OCI-LY1 (cell line): ENCODE measurements around the gene KCNJ12.

Source experiments
- H2AFZ ChIP-seq: fragments of 200-600 bp; sonication (generic), shearing (Covaris generic); 2 replicates; pipeline ENCODE4 v1.6.0; 2014; ENCODE audit warnings: antibody characterized with exemption, mild to moderate bottlenecking, low read length
- H3F3A ChIP-seq: fragments of 200-600 bp; sonication (generic), shearing (Covaris generic); 2 replicates; pipeline ENCODE4 v1.6.0; 2014; ENCODE audit warnings: mild to moderate bottlenecking, antibody characterized with exemption, low read length, moderate library complexity; ENCODE audit not compliant: insufficient read depth
- H3K27ac ChIP-seq: fragments of 200-600 bp; sonication (generic); 2 replicates; pipeline ENCODE4 v1.5.1; 2014; ENCODE audit warnings: low read length, mixed run types, mild to moderate bottlenecking, low read depth; ENCODE audit not compliant: poor library complexity, severe bottlenecking
- H3K27me3 ChIP-seq: fragments of 200-600 bp; sonication (generic); 2 replicates; pipeline ENCODE4 v1.6.0; 2014; ENCODE audit warnings: antibody characterized with exemption, mild to moderate bottlenecking, low read length, moderate library complexity; ENCODE audit not compliant: insufficient read depth
- H3K36me3 ChIP-seq: fragments of 200-600 bp; sonication (generic); 2 replicates; pipeline ENCODE4 v1.6.1; 2014; ENCODE audit warnings: mild to moderate bottlenecking, antibody characterized with exemption, low read length, moderate library complexity, mixed read lengths; ENCODE audit not compliant: insufficient read depth
- H3K4me1 ChIP-seq: fragments of 200-600 bp; sonication (generic); 2 replicates; pipeline ENCODE4 v1.5.1; 2014; ENCODE audit warnings: mild to moderate bottlenecking, low read length, moderate library complexity; ENCODE audit not compliant: insufficient read depth, severe bottlenecking
- H3K4me2 ChIP-seq: fragments of 200-600 bp; sonication (generic), shearing (Covaris generic); 2 replicates; pipeline ENCODE4 v1.6.1; 2014; ENCODE audit warnings: low read length
- H3K4me3 ChIP-seq: fragments of 200-600 bp; sonication (generic); 2 replicates; pipeline ENCODE4 v1.5.1; 2014; ENCODE audit warnings: low read length, low read depth, mild to moderate bottlenecking, mixed read lengths; ENCODE audit not compliant: poor library complexity, severe bottlenecking
- H3K79me2 ChIP-seq: fragments of 200-600 bp; shearing (Covaris generic); 2 replicates; pipeline ENCODE4 v1.6.1; 2016; ENCODE audit warnings: mixed run types, low read length, mixed read lengths; ENCODE audit not compliant: insufficient read depth
- H3K9ac ChIP-seq: fragments of 200-600 bp; sonication (generic), shearing (Covaris generic); 2 replicates; pipeline ENCODE4 v1.6.1; 2014; ENCODE audit warnings: mild to moderate bottlenecking, low read length, mixed read lengths
- H3K9me2 ChIP-seq: fragments of 200-600 bp; sonication (generic), shearing (Covaris generic); 2 replicates; pipeline ENCODE4 v1.6.1; 2014; ENCODE audit warnings: low read depth, mild to moderate bottlenecking, low read length, mixed read lengths
- H3K9me3 ChIP-seq: fragments of 200-600 bp; shearing (Covaris generic); 2 replicates; pipeline ENCODE4 v1.6.1; 2014; ENCODE audit warnings: low read length, mixed read lengths
- H4K20me1 ChIP-seq: fragments of 200-600 bp; sonication (generic), shearing (Covaris generic); 2 replicates; pipeline ENCODE4 v1.6.0; 2016; ENCODE audit warnings: mild to moderate bottlenecking, low read length; ENCODE audit not compliant: insufficient read depth
- CTCF ChIP-seq: fragments of 200-600 bp; sonication (generic), shearing (Covaris generic); IDR thresholded peaks from 2 replicates; pipeline ENCODE4 v1.5.1; 2017; ENCODE audit warnings: mild to moderate bottlenecking, antibody characterized with exemption, low read length, moderate library complexity, mixed read lengths
- EZH2 ChIP-seq: fragments of 200-600 bp; sonication (generic), shearing (Covaris generic); IDR thresholded peaks from 2 replicates; pipeline ENCODE4 v1.8.0; 2017; ENCODE audit warnings: borderline replicate concordance, mixed run types, mild to moderate bottlenecking, antibody characterized with exemption, low read length, moderate library complexity, mixed read lengths

The KCNJ12 gene

GRCh38 chr17:21379080-21379711 is 3.0 kb downstream of the KCNJ12 start:
- TF ChIP-seq CTCF (no peak), EZH2 (no peak)
- Histone ChIP-seq H3K27ac (no peak overlapping the region), H3K4me3 (no peak overlapping the region), H4K20me1 (no peaks in the 10 kb centered on the region), H3K9me3 (no peaks in the 10 kb centered on the region), H3K36me3 (no peaks in the 10 kb centered on the region), H3K9ac (no peak overlapping the region), H3K9me2 (no peaks in the 10 kb centered on the region), H3F3A (no peaks in the 10 kb centered on the region), H3K27me3 (no peaks in the 10 kb centered on the region), H3K79me2 (no peaks in the 10 kb centered on the region), H3K4me1 (no peaks in the 10 kb centered on the region), H2AFZ (no peak overlapping the region), H3K4me2 (no peak overlapping the region)

- H4K20me1 ChIP-seq = no peaks in the 10 kb centered on the region
- no peak for TF ChIP-seq CTCF
- TF ChIP-seq EZH2 = no peak
- H3K4me2 ChIP-seq = no peak overlapping the region
- no peaks in the 10 kb centered on the region for H3F3A ChIP-seq
- H3K4me1 ChIP-seq = no peaks in the 10 kb centered on the region
- no peaks in the 10 kb centered on the region for H3K79me2 ChIP-seq
- H3K9me3 ChIP-seq = no peaks in the 10 kb centered on the region
- H3K36me3 ChIP-seq = no peaks in the 10 kb centered on the region
- H3K27ac ChIP-seq = no peak overlapping the region
- H3K9ac ChIP-seq = no peak overlapping the region
- H3K4me3 ChIP-seq = no peak overlapping the region
- no peaks in the 10 kb centered on the region for H3K9me2 ChIP-seq
- H2AFZ ChIP-seq = no peak overlapping the region
- 0 out of 2 replicates have a peak, but pooled peaks cover 4% of the 10 kb centered on the region for H3K27me3 ChIP-seq
Measured at GRCh38 chr17:21380659-21381058, 4.5 kb downstream of the KCNJ12 start.

GRCh38 chr17:21381076-21381706 is 5.0 kb downstream of the KCNJ12 start:
- Histone ChIP-seq H3K4me1 (no peaks in the 10 kb centered on the region), H3K9me3 (no peaks in the 10 kb centered on the region), H2AFZ (no peak overlapping the region), H3K4me3 (no peak overlapping the region), H3K9ac (no peak overlapping the region), H4K20me1 (no peaks in the 10 kb centered on the region), H3K9me2 (no peaks in the 10 kb centered on the region), H3K36me3 (no peaks in the 10 kb centered on the region), H3K4me2 (no peak overlapping the region), H3F3A (no peaks in the 10 kb centered on the region), H3K27ac (no peak overlapping the region), H3K79me2 (no peaks in the 10 kb centered on the region), H3K27me3 (0 out of 2 replicates have a peak, but pooled peaks cover 6% of the 10 kb centered on the region)
- no peak for TF ChIP-seq EZH2
- TF ChIP-seq CTCF = no peak
